Mesendoderm (in vitro differentiated cells): ENCODE results near the gene HBQ1.
"Not testable (repeated sequence)": the region's sequence is repeated elsewhere in the genome, so short reads cannot be mapped to it uniquely, and the experiment has no call there.

Experiments used
- DNase-seq: peaks from one replicate; pipeline ENCODE4 v3.0.0; 2013
- H2AK5ac ChIP-seq: 2 replicates; pipeline ENCODE4 v1.6.1; 2013; ENCODE audit warnings: low read length, inconsistent platforms
- H2BK120ac ChIP-seq: 2 replicates; pipeline ENCODE4 v1.6.1; 2013; ENCODE audit warnings: low read depth, mild to moderate bottlenecking, low read length, moderate library complexity, mixed read lengths
- H2BK15ac ChIP-seq: replicated peaks from 2 replicates; pipeline ENCODE4 v1.6.1; 2013; ENCODE audit warnings: low read depth, mild to moderate bottlenecking, moderate library complexity
- H2BK5ac ChIP-seq: 2 replicates; pipeline ENCODE4 v1.6.1; 2013; ENCODE audit warnings: low read length, inconsistent platforms
- H3K18ac ChIP-seq: 2 replicates; pipeline ENCODE4 v1.6.1; 2013; ENCODE audit warnings: mild to moderate bottlenecking, low read length, mixed read lengths
- H3K23ac ChIP-seq: one replicate; pipeline ENCODE4 v1.6.1; 2013; ENCODE audit warnings: low read length
- H3K27ac ChIP-seq: 2 replicates; pipeline ENCODE4 v1.5.1; 2013; ENCODE audit warnings: low read depth, mild to moderate bottlenecking, inconsistent platforms, low read length, moderate library complexity
- H3K27me3 ChIP-seq: 2 replicates; pipeline ENCODE4 v1.6.1; 2013; ENCODE audit warnings: low read length, control low read depth, mild to moderate bottlenecking, inconsistent platforms; ENCODE audit not compliant: insufficient read depth, poor library complexity
- H3K36me3 ChIP-seq: 2 replicates; pipeline ENCODE4 v1.6.1; 2013; ENCODE audit warnings: low read length, inconsistent platforms; ENCODE audit not compliant: control insufficient read depth, insufficient read depth
- H3K4ac ChIP-seq: one replicate; pipeline ENCODE4 v1.6.1; 2013; ENCODE audit warnings: low read depth, mild to moderate bottlenecking, low read length, moderate library complexity
- H3K4me1 ChIP-seq: 2 replicates; pipeline ENCODE4 v1.6.1; 2013; ENCODE audit warnings: low read depth, low read length, inconsistent platforms; ENCODE audit not compliant: control insufficient read depth
- H3K4me2 ChIP-seq: 2 replicates; pipeline ENCODE4 v1.6.1; 2013; ENCODE audit warnings: low read length
- H3K4me3 ChIP-seq: 2 replicates; pipeline ENCODE4 v1.5.1; 2013; ENCODE audit warnings: mild to moderate bottlenecking, low read length
- H3K56ac ChIP-seq: one replicate; pipeline ENCODE4 v1.6.1; 2013; ENCODE audit warnings: low read length
- H3K79me1 ChIP-seq: 2 replicates; pipeline ENCODE4 v1.6.1; 2013; ENCODE audit warnings: low read length, inconsistent platforms
- H3K79me2 ChIP-seq: 2 replicates; pipeline ENCODE4 v1.6.1; 2013; ENCODE audit warnings: mild to moderate bottlenecking, low read length; ENCODE audit not compliant: control insufficient read depth, insufficient read depth
- H3K9ac ChIP-seq: 2 replicates; pipeline ENCODE4 v1.6.1; 2013; ENCODE audit warnings: low read length, inconsistent platforms
- H4K5ac ChIP-seq: one replicate; pipeline ENCODE4 v1.6.1; 2013; ENCODE audit warnings: low read length
- H4K8ac ChIP-seq: one replicate; pipeline ENCODE4 v1.6.1; 2013; ENCODE audit warnings: low read depth, mild to moderate bottlenecking, control low read depth, low read length, moderate library complexity
- WGBS: extraction: QIAGEN DNeasy Blood & Tissue Kit; methylation state at CpG from one replicate; pipeline ENCODE4 v1.1.7; 2013; ENCODE audit warnings: low lambda C conversion rate, missing lambda C conversion rate; ENCODE audit not compliant: insufficient coverage; ENCODE audit errors: extremely low coverage; 5-methylcytosine and 5-hydroxymethylcytosine counted together

HBQ1 gene

DNA sequence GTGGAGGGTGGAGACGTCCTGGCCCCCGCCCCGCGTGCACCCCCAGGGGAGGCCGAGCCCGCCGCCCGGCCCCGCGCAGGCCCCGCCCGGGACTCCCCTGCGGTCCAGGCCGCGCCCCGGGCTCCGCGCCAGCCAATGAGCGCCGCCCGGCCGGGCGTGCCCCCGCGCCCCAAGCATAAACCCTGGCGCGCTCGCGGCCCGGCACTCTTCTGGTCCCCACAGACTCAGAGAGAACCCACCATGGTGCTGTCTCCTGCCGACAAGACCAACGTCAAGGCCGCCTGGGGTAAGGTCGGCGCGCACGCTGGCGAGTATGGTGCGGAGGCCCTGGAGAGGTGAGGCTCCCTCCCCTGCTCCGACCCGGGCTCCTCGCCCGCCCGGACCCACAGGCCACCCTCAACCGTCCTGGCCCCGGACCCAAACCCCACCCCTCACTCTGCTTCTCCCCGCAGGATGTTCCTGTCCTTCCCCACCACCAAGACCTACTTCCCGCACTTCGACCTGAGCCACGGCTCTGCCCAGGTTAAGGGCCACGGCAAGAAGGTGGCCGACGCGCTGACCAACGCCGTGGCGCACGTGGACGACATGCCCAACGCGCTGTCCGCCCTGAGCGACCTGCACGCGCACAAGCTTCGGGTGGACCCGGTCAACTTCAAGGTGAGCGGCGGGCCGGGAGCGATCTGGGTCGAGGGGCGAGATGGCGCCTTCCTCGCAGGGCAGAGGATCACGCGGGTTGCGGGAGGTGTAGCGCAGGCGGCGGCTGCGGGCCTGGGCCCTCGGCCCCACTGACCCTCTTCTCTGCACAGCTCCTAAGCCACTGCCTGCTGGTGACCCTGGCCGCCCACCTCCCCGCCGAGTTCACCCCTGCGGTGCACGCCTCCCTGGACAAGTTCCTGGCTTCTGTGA, 3.5 kb upstream of the HBQ1 start, which contains the start of gene HBA1:
Gene HBA1, plus strand, starts transcription at position 204 of the 906 bp plus-strand sequence. Its CDS starts 37 bp downstream, at position 241.
- not testable (repeated sequence) for H3K27ac ChIP-seq, H2AK5ac ChIP-seq, H2BK15ac ChIP-seq, H3K4ac ChIP-seq, H3K4me1 ChIP-seq, H3K79me2 ChIP-seq, H3K4me2 ChIP-seq, H3K79me1 ChIP-seq, H4K5ac ChIP-seq, H3K9ac ChIP-seq, H3K56ac ChIP-seq, H3K4me3 ChIP-seq, DNase-seq, H2BK5ac ChIP-seq, H3K18ac ChIP-seq, H2BK120ac ChIP-seq, H3K23ac ChIP-seq, H4K8ac ChIP-seq, H3K36me3 ChIP-seq
- no CpG with 5 or more reads among the region's 88 CpGs for WGBS
- peaks cover 31% of the 10 kb centered on the region for H3K27me3 ChIP-seq

DNA sequence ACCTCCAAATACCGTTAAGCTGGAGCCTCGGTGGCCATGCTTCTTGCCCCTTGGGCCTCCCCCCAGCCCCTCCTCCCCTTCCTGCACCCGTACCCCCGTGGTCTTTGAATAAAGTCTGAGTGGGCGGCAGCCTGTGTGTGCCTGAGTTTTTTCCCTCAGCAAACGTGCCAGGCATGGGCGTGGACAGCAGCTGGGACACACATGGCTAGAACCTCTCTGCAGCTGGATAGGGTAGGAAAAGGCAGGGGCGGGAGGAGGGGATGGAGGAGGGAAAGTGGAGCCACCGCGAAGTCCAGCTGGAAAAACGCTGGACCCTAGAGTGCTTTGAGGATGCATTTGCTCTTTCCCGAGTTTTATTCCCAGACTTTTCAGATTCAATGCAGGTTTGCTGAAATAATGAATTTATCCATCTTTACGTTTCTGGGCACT, 2.9 kb upstream of the HBQ1 start:
- no peak overlapping the region for H2BK15ac ChIP-seq
- no peak overlapping the region for H3K4me2 ChIP-seq
- H3K9ac ChIP-seq: no peak overlapping the region
- no peak overlapping the region for H4K5ac ChIP-seq
- H3K36me3 ChIP-seq: no peaks in the 10 kb centered on the region
- H3K79me2 ChIP-seq: no peaks in the 10 kb centered on the region
- no peak overlapping the region for H3K18ac ChIP-seq
- H3K27me3 ChIP-seq: peaks cover 30% of the 10 kb centered on the region
- H3K4me1 ChIP-seq: no peaks in the 10 kb centered on the region
- no peak overlapping the region for H4K8ac ChIP-seq
- H2AK5ac ChIP-seq: no peak overlapping the region
- DNase-seq: no peak
- H3K27ac ChIP-seq: no peak overlapping the region
- no peak overlapping the region for H3K4ac ChIP-seq
- H3K23ac ChIP-seq: no peak overlapping the region
- H3K56ac ChIP-seq: no peak overlapping the region
- no peak overlapping the region for H2BK120ac ChIP-seq
- H3K79me1 ChIP-seq: no peaks in the 10 kb centered on the region
- H3K4me3 ChIP-seq: no peak overlapping the region
- no peak overlapping the region for H2BK5ac ChIP-seq
- no CpG with 5 or more reads among the region's 13 CpGs for WGBS

GRCh38 chr16:177981-178667, 2.1 kb upstream of the HBQ1 start:
- no peak overlapping the region for H3K4ac ChIP-seq
- no peak overlapping the region for H3K56ac ChIP-seq
- WGBS: no CpG with 5 or more reads among the region's 11 CpGs
- DNase-seq: no peak
- H3K27me3 ChIP-seq: peaks cover 30% of the 10 kb centered on the region
- H2AK5ac ChIP-seq: no peak overlapping the region
- H2BK5ac ChIP-seq: no peak overlapping the region
- no peak overlapping the region for H4K5ac ChIP-seq
- H3K27ac ChIP-seq: no peak overlapping the region
- no peak overlapping the region for H3K4me3 ChIP-seq
- H3K9ac ChIP-seq: no peak overlapping the region
- H3K36me3 ChIP-seq: no peaks in the 10 kb centered on the region
- H2BK15ac ChIP-seq: no peak overlapping the region
- no peak overlapping the region for H3K18ac ChIP-seq
- H3K4me1 ChIP-seq: no peaks in the 10 kb centered on the region
- H3K79me2 ChIP-seq: no peaks in the 10 kb centered on the region
- no peak overlapping the region for H3K23ac ChIP-seq
- no peaks in the 10 kb centered on the region for H3K79me1 ChIP-seq
- no peak overlapping the region for H4K8ac ChIP-seq
- no peak overlapping the region for H3K4me2 ChIP-seq
- no peak overlapping the region for H2BK120ac ChIP-seq

- no peak overlapping the region for H3K56ac ChIP-seq
- H4K5ac ChIP-seq: no peak overlapping the region
- no peak overlapping the region for H2BK120ac ChIP-seq
- no peak overlapping the region for H4K8ac ChIP-seq
- H3K23ac ChIP-seq: no peak overlapping the region
- H3K9ac ChIP-seq: no peak overlapping the region
- H2BK15ac ChIP-seq: no peak overlapping the region
- no peak overlapping the region for H3K4me2 ChIP-seq
- no CpG with 5 or more reads among the region's 11 CpGs for WGBS
- H2BK5ac ChIP-seq: no peak overlapping the region
- H3K4me3 ChIP-seq: no peak overlapping the region
- H3K4ac ChIP-seq: no peak overlapping the region
- no peak overlapping the region for H3K18ac ChIP-seq
- no peaks in the 10 kb centered on the region for H3K4me1 ChIP-seq
- no peaks in the 10 kb centered on the region for H3K79me2 ChIP-seq
- H3K27me3 ChIP-seq: peaks cover 30% of the 10 kb centered on the region
- DNase-seq: no peak
- no peaks in the 10 kb centered on the region for H3K79me1 ChIP-seq
- no peak overlapping the region for H2AK5ac ChIP-seq
- H3K27ac ChIP-seq: no peak overlapping the region
- H3K36me3 ChIP-seq: no peaks in the 10 kb centered on the region
These were observed 1.6 kb upstream of the HBQ1 start for GRCh38 chr16:178668-179015.

DNA sequence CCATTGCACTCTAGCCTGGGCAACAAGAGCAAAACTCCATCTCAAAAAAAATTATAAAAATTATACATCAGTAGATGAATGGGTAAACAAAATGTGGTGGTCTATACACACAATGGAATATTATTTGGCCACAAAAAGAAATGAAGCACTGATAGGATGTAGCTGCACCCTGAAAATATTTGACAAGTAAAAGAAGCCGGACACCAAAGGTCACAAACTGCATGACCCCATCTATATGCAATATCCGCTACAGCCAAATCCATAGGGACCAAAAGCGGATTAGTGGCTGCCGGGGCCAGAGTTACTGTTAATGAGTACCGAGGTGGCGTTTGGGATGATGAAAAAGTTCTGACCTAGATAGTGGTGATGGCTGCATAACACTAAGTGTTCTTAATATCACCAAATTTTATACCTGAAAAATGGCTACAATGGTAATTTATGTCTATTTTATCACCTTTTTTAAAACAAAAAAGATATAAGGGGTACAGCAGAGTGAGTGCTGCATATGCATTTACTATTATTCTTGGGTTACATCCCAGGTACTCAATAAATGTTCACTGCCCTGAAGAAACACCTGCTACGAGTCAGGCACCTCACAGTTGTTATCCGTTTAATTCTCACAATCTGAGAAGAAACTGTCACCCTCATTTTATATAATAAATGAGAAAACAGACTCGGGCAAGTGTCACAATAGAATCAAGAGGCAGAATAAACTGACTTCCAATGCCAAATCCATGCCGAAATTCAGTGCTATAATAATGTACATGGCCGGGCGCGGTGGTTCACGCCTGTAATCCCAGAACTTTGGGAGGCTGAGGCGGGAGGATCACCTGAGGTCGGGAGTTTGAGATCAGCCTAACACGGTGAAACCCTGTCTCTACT, 807 bp upstream of the HBQ1 start:
- H3K18ac ChIP-seq: no peak overlapping the region
- no peak overlapping the region for H2BK15ac ChIP-seq
- H3K9ac ChIP-seq: no peak overlapping the region
- H3K27me3 ChIP-seq: peaks cover 29% of the 10 kb centered on the region
- no peak overlapping the region for H3K56ac ChIP-seq
- H2BK5ac ChIP-seq: no peak overlapping the region
- H2BK120ac ChIP-seq: no peak overlapping the region
- H3K79me2 ChIP-seq: no peaks in the 10 kb centered on the region
- H3K4me2 ChIP-seq: no peak overlapping the region
- no peak overlapping the region for H3K4me3 ChIP-seq
- no CpG with 5 or more reads among the region's 17 CpGs for WGBS
- DNase-seq: no peak
- H3K4me1 ChIP-seq: no peaks in the 10 kb centered on the region
- no peak overlapping the region for H4K8ac ChIP-seq
- peaks cover 3% of the 10 kb centered on the region for H3K36me3 ChIP-seq
- no peaks in the 10 kb centered on the region for H3K79me1 ChIP-seq
- H3K4ac ChIP-seq: no peak overlapping the region
- no peak overlapping the region for H2AK5ac ChIP-seq
- no peak overlapping the region for H3K23ac ChIP-seq
- no peak overlapping the region for H4K5ac ChIP-seq
- no peak overlapping the region for H3K27ac ChIP-seq
